Parathyroid adenoma (tissue), 2 donors: ENCODE measurements around the gene PCED1B.
"Not testable (repeated sequence)": the region's sequence is repeated elsewhere in the genome, so short reads cannot be mapped to it uniquely, and the experiment has no call there.

Experiments used
- H2AFZ ChIP-seq: fragments of 300-600 bp; sonication (generic); one replicate; pipeline ENCODE4 v1.7.0; 2017; ENCODE audit warnings: antibody characterized with exemption, mild to moderate bottlenecking
- H3K27ac ChIP-seq: fragments of 300-600 bp; sonication (generic); one replicate; pipeline ENCODE4 v1.7.0; 2017
- H3K27me3 ChIP-seq: fragments of 300-600 bp; sonication (generic); one replicate; pipeline ENCODE4 v1.7.0; 2017; ENCODE audit warnings: low read length; ENCODE audit not compliant: control insufficient read depth, insufficient read depth
- H3K36me3 ChIP-seq: fragments of 300-600 bp; sonication (generic); one replicate; pipeline ENCODE4 v1.7.0; 2017; ENCODE audit warnings: low read length; ENCODE audit not compliant: control insufficient read depth, insufficient read depth
- H3K4me1 ChIP-seq: fragments of 300-600 bp; sonication (generic); one replicate; pipeline ENCODE4 v1.7.0; 2017; ENCODE audit warnings: control low read depth
- H3K4me2 ChIP-seq: fragments of 300-600 bp; sonication (generic); one replicate; pipeline ENCODE4 v1.7.0; 2017; ENCODE audit warnings: low read length
- H3K4me3 ChIP-seq: fragments of 300-600 bp; sonication (generic); one replicate; pipeline ENCODE4 v1.7.0; 2017; ENCODE audit warnings: low read depth, low read length
- H3K79me2 ChIP-seq: fragments of 300-600 bp; sonication (generic); one replicate; pipeline ENCODE4 v1.7.0; 2017; ENCODE audit warnings: control low read depth
- H3K9ac ChIP-seq: fragments of 300-600 bp; sonication (generic); one replicate; pipeline ENCODE4 v1.7.0; 2017; ENCODE audit warnings: mild to moderate bottlenecking
- H3K9me3 ChIP-seq: fragments of 300-600 bp; sonication (generic); one replicate; pipeline ENCODE4 v1.7.0; 2017; ENCODE audit warnings: low read length; ENCODE audit not compliant: control insufficient read depth
- TF ChIP-seq, protein P1 (sequence below): fragments of 300-600 bp; sonication (generic); IDR thresholded peaks from one replicate; pipeline ENCODE4 v1.7.0; 2017; ENCODE audit warnings: antibody characterized with exemption, mild to moderate bottlenecking
- donor health status: primary hyperparathyroidism.

The PCED1B gene

DNA sequence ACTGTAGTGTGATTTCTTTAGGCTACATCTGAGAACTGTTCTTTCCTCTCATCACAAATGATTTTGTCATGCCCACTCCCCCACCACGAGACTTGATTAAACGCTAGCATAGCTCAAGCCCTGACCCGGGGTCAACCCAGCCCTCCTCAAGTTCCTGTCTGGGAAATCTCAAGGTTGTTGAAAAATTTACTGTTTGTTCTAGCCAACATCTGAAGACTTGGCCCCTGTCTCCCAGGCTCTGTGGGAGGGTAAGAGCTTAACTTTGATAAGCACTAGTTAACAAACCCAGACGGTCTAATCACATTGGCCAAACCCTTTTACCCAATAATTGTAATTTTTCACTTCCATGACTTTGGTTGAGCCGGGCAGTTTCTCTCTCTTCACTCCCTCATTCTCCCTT, 86.5 kb downstream of the PCED1B start:
- no peak overlapping the region for H3K9ac ChIP-seq
- H3K27ac ChIP-seq, result no peak overlapping the region

DNA sequence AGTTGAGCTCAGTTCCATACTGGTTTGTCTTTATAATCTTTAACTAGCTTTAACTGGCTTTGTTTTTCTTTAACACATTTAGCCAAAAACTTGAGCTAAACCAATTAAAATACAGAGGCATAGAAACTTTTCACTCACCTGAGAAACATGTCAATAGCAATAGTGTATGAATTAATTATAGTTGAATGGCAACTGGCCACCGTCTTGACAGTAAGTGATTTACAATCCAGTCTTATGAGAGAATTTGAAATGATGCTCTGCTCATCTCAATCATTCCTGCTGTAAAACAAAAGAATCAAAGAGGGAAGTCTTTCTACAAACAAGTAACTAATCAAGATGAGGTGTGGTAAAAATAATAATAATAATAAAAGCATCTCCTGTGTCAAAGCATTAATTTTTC, 86.9 kb downstream of the PCED1B start:
- H3K27ac ChIP-seq, result no peak overlapping the region

More for the DNA sequence above, 86.5 kb downstream of the PCED1B start:
- Histone ChIP-seq H3K9me3 (no peaks in the 10 kb centered on the region), H3K27me3 (no peaks in the 10 kb centered on the region), H3K79me2 (no peaks in the 10 kb centered on the region), H3K4me3 (no peak overlapping the region), H3K4me1 (no peaks in the 10 kb centered on the region), H3K4me2 (no peak overlapping the region), H2AFZ (no peak overlapping the region), H3K36me3 (no peaks in the 10 kb centered on the region)
- TF ChIP-seq, protein P1, sequence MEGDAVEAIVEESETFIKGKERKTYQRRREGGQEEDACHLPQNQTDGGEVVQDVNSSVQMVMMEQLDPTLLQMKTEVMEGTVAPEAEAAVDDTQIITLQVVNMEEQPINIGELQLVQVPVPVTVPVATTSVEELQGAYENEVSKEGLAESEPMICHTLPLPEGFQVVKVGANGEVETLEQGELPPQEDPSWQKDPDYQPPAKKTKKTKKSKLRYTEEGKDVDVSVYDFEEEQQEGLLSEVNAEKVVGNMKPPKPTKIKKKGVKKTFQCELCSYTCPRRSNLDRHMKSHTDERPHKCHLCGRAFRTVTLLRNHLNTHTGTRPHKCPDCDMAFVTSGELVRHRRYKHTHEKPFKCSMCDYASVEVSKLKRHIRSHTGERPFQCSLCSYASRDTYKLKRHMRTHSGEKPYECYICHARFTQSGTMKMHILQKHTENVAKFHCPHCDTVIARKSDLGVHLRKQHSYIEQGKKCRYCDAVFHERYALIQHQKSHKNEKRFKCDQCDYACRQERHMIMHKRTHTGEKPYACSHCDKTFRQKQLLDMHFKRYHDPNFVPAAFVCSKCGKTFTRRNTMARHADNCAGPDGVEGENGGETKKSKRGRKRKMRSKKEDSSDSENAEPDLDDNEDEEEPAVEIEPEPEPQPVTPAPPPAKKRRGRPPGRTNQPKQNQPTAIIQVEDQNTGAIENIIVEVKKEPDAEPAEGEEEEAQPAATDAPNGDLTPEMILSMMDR, result no peak

DNA sequence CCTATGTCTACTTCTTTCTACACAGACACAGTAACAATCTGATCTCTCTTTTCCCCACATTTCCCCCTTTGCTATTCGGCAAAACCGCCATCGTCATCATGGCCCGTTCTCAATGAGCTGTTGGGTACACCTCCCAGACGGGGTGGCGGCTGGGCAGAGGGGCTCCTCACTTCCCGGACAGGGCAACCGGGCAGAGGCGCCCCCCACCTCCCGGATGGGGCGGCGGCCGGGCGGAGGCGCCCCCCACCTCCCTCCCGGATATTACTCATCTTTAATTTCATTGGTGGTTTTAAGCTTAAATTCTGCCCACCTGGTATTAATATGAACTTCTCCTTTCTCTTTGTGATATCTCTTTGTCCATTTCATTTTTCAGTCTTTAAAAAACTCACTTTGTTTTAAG, 90.9 kb downstream of the PCED1B start:
- H3K27ac ChIP-seq, H3K4me1 ChIP-seq, H3K4me3 ChIP-seq, H3K9me3 ChIP-seq, H3K4me2 ChIP-seq, H2AFZ ChIP-seq, H3K36me3 ChIP-seq, H3K27me3 ChIP-seq, H3K79me2 ChIP-seq, H3K9ac ChIP-seq: not testable (repeated sequence)

More for the DNA sequence above, 86.9 kb downstream of the PCED1B start:
- Histone ChIP-seq H3K27me3 (no peaks in the 10 kb centered on the region), H3K9me3 (no peaks in the 10 kb centered on the region), H3K4me2 (no peak overlapping the region), H3K36me3 (no peaks in the 10 kb centered on the region), H2AFZ (no peak overlapping the region), H3K4me3 (no peak overlapping the region), H3K4me1 (no peaks in the 10 kb centered on the region), H3K79me2 (no peaks in the 10 kb centered on the region), H3K9ac (no peak overlapping the region)
- TF ChIP-seq, protein P1, result no peak

DNA sequence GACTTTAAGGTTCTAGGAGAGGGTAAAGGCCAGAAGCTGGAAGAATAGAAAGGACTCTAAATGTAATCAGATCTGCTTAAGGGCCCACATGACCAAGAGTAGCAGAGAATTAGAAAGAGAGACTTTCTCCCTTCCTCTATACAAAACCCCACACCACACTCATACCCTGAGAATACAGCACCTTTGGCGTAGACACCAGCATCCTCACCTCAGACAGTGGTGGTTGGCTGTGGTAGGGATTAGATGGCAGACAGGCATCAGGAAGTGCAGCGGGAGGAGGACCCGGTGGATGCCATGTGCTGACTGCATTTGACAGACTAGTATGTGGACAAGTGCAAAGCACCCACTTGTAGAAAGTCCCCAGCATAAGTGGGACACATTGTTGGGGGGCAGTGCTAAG, 98.6 kb downstream of the PCED1B start:
- no peaks in the 10 kb centered on the region for H3K36me3 ChIP-seq
- TF ChIP-seq, protein P1, result no peak
- no peak overlapping the region for H3K27ac ChIP-seq
- H3K9me3 ChIP-seq, result no peaks in the 10 kb centered on the region
- H2AFZ ChIP-seq, result no peak overlapping the region
- H3K4me1 ChIP-seq, result no peaks in the 10 kb centered on the region
- no peak overlapping the region for H3K9ac ChIP-seq
- no peaks in the 10 kb centered on the region for H3K79me2 ChIP-seq
- no peak overlapping the region for H3K4me3 ChIP-seq
- no peaks in the 10 kb centered on the region for H3K27me3 ChIP-seq
- no peak overlapping the region for H3K4me2 ChIP-seq

DNA sequence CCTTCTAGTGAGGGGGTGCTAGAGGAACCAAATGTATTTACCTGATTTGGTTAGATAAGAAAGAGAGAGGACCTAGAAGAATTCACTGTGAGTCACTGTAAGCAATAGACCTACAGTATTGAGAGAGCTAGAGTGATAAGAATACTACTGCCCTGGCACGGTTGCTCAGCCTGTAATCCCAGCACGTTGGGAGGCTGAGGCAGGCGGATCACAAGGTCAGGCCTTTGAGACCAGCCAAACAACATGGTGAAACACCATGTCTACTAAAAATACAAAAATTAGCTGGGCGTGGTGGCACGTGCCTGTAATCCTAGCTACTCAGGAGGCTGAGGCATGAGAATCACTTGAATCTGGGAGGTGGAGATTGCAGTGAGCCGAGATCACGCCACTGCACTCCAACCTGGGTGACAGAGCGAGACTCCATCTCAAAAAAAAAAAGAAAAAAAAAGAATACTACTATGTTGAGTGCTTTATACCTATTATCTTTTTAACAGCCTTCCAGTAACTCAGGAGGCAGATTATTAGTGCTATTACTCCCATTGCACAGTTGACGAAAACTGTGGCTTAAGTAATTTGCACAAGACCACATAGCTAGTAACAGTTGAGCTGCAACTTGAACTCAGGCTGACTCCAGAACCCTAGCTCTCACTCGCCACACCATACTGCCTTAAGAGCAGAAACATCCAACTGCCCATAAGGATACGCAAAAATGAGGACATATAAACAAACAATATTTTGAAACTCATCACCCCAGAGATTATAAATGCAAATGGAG, 102.9 kb downstream of the PCED1B start:
- H3K4me2 ChIP-seq, H3K4me3 ChIP-seq, H3K27me3 ChIP-seq, H3K9ac ChIP-seq, H3K4me1 ChIP-seq, H3K27ac ChIP-seq, H2AFZ ChIP-seq, H3K36me3 ChIP-seq, H3K9me3 ChIP-seq, H3K79me2 ChIP-seq: not testable (repeated sequence)

DNA sequence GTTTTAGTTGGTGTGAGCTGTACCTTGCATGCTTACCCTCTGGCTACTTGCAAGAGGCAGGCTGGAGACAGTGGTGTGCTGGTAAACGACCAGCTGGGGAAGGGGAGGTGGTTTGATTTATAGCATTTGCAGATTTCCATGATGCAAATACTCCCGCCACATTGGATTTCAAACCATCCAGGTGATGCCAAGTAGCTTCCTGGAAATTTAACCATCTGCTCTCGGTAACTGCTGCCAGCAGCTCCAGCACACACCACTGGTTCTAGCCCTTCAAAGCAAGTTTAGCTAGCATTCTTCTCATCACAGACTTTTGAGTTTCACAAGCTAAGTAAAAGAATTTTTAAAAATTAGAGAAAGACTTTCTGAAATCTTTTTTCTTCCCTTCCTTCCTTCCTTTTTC, 104.8 kb downstream of the PCED1B start:
- Histone ChIP-seq H3K9ac (no peak overlapping the region), H3K4me3 (no peak overlapping the region), H3K79me2 (no peaks in the 10 kb centered on the region), H3K4me2 (no peak overlapping the region), H3K4me1 (no peaks in the 10 kb centered on the region), H2AFZ (no peak overlapping the region), H3K27me3 (no peaks in the 10 kb centered on the region), H3K9me3 (no peaks in the 10 kb centered on the region), H3K27ac (no peak overlapping the region), H3K36me3 (no peaks in the 10 kb centered on the region)
- TF ChIP-seq, protein P1, result no peak
